HG03520 (cell line): ENCODE data around the gene LRRC45.
"Not testable (repeated sequence)": the region's sequence is repeated elsewhere in the genome, so short reads cannot be mapped to it uniquely, and the experiment has no call there.

Source experiments
- ATAC-seq: cut with Tn5 transposase; IDR thresholded peaks from one replicate; pipeline ENCODE4 v1.9.1; 2021; ENCODE audit warnings: mild to moderate bottlenecking, moderate library complexity; ENCODE audit not compliant: unreplicated experiment

LRRC45 gene

GRCh38 chr17:82022981-82023446 is at the start of gene LRRC45:
TSS of gene LRRC45 (plus strand) at chr17:82023305. CDS start at chr17:82023644, 339 bp downstream.
- ATAC-seq, result peak; percentile 78

- ATAC-seq, result no peak
Observed at GRCh38 chr17:81973432-81973831, 49.7 kb upstream of the LRRC45 start.

DNA sequence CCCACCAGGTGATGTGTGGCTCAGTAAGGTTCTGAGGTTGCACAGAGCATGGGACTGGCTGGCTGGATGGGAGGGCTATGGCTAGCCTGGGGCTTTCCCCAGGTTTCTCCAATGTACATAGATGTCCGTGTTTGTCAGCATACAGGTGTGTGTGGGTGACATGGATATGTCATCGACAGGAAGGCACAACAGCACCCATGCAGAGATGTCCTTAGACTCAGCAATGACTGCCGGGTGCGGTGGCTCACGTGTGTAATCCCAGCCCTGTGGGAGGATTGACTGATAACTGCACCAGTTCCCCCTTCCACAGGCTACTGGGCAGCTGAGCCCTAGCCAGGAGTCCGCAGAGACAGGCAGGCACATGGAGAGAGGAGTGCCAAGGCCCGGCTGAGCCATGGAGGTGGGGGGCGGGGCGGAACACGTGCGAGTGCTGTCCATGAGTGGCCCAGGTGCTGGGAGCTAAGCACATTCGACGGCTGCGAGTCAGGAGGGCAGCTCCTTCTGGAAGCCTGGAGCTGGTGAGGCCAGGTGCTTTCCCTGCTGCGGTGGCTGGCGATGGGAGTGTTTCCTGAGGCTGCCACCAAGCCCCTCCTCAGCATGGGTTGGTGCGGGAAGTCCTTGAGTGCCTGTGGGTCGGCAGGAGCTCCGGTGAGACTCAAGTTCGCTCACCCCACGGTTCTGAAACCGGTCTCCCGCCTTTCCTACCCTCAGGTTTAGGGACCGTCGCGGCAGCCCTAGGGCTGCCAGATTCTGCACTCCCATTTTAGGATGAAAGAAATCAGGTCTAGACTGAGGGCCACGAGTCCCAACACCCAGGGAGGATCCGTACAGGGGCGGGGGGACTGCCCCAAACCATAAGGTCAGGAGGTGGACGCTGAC is 46.5 kb upstream of the LRRC45 start:
- ATAC-seq, result peak; percentile 2

- peak; percentile 72 for ATAC-seq
Observed at GRCh38 chr17:81977211-81977808, 45.8 kb upstream of the LRRC45 start, which contains the start of gene ASPSCR1. TSS of gene ASPSCR1 (plus strand) at chr17:81977629. CDS start at chr17:81977647, 18 bp downstream.

DNA sequence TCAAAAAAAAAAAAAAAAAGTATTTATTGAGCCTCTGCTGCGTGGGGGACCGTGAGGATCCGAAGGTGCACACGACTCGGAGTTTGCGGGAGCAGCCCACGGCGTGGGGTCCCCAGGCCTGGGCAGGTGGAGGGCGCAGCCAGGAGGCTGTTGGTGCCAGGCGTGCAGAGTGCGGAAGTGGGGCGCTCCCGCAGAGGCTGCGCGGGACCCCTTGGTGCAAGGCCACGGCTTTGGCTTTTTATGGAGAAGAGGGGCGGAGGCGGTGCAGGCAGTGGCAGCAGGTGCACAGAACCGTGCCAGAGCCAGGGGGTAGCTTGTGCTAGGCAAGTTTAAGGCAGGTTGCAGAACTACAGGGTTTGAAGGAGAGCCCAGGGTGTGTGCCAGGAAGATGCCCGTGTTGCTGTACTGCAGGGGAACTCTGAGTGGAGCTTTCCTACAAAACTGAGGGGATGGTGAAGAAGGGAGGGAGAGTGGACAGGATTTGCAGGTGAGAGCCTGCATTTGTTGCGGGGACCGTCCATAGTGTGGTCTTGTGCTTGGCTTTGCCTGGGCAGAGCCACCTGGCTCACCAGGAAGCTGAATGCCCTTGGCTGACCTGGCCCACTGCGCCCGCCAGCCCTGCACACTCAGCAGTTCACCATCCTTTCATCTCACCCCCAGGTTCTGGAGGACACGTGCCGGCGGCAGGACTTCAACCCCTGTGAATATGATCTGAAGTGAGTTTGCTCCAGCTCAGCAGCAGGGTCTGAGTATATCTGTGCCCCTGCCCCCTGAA is 44.4 kb upstream of the LRRC45 start:
- no peak for ATAC-seq

DNA sequence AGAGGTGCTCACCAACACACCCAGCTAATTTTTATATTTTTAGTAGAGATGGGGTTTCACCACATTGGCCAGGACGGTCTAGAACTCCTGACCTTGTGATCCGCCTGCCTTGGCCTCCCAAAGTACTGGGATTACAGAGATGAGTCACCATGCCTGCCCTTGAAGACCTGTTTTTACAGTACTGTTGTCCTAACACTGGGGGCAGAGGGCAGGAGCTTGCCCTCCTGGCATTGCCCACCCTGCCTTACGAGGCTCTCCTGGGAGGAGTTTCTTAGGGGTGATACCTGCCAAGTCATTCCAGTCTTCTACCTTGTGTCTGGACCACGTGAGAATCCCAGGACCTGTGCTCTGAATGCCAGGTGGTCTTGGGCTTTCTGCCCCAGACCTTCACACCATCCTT is 43.0 kb upstream of the LRRC45 start:
- no peak for ATAC-seq

- no peak for ATAC-seq
Observed at GRCh38 chr17:81980707-81981343, 42.3 kb upstream of the LRRC45 start.

DNA sequence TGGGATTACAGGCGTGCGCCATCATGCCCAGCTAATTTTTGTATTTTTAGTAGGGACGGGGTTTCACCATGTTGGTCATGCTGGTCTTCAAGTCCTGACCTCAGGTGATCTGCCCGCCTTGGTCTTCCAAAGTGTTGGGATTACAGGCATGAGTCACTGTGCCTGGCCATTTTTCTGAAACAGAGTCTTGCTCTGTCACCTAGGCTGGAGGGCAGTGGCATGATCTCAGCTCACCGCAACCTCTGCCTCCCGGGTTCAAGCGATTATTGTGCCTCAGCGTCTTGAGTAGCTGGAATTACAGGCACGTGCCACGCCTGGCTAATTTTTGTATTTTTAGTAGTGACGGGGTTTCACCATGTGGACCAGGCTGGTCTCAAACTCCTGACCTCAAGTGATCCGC is 41.6 kb upstream of the LRRC45 start:
- ATAC-seq, result not testable (repeated sequence)

- no peak for ATAC-seq
Observed at GRCh38 chr17:81983011-81983638, 40.0 kb upstream of the LRRC45 start.

DNA sequence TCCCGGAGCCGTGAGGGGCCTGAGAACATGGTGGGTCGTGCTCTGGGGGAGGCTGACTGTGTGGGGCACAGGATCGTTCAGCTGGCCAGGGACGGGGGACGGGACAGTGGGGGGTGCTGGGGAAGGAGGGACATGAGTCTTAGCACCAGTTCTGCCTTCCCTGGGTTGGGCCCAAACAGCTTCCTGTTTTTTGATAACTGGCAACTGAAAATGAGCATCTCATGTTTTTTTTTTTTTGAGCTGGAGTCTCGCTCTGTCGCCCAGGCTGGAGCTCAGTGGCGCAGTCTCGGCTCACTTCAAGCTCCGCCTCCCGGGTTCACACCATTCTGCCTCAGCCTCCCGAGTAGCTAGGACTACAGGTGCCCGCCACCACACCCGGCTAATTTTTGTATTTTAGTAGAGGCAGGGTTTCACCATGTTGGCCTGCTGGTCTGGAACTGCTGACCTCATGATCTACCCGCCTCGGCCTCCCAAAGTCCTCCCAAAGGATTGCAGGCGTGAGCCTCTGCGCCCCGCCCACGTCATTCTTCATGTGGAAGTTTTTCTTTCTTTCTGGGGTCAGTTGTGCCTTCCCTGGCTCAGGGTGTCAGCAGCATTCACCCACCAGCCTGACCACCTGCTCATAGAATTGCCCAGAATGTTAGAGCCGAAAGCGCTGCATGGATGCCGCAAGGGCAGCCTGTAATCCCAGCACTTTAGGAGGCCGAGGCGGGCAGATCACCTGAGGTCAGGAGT is 39.3 kb upstream of the LRRC45 start:
- ATAC-seq, result no peak

DNA sequence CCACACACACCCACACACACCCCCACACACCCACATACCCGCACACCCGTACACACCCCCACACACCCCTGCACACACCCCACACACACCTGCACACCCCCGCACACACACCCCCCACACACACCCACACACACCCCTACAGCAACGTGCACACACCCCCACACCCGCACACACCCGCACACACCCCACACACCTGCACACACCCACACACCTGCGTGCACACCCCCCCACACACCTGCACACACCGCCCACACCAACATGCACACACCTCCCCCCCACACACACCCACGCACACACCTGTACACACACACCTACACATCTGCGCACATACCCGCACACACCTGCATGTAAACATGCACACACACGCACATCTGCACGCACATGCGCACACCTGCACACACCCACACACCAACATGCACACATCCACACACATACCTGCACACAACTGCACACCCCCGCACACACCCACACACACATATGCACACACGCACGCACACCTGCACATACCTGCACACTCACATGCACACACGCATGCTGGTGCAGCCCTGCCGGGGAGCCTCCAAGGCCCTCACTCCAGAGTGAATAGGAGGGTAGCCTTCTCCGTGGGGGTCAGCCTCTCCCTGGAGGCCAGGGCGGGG is 38.2 kb upstream of the LRRC45 start:
- ATAC-seq, result no peak

DNA sequence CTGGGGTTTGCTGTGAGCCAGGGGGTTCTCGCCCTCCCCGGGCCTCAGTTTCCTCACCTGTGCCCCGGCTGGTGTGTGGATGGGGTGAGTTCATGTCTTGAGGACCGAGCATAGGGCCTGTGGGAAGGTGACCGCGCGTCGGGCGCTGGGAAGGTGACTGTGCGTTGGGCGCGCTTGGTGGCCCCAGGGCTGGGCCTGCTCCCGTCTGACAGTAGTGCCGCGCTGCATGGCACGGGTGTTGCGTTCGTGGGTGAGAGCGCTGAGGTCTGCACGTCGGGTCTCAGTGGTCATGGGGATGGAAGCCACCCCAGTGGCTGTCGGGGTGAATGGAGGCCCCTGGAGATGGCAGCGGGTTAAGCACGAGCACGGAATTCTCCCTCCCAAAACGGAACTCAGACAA is 36.5 kb upstream of the LRRC45 start:
- no peak for ATAC-seq

DNA sequence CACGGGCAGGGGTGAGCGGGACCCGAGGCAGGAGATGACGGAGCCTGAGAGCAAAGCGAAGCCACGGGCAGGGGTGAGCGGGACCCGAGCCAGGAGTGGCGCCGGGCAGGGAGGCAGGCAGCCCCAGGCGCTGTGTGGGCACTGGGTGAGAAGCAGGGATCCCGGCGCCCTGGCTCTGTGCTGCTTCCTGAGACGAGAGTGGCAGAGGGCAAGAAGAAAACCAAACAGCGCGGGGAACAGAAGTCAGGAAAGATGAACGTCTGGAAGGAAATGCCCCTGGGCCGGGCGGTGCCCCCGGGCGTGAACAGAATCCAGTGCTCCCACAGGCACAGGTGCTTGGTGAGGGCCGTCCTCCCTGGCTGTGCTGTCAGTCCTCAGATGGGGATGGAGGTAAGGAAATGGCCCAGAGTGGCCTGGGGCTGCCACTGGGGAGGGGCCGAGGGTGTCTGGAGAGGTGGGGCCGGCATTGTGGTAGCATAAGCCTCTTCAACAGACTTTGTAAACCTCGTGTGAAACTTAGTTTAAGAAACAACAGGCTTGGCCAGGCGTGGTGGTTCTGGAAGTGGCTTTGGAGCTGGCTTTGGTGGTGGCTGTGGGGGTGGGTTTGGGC is 35.8 kb upstream of the LRRC45 start:
- ATAC-seq, result no peak

GRCh38 chr17:81990836-81991683 is 32.0 kb upstream of the LRRC45 start:
- no peak for ATAC-seq

DNA sequence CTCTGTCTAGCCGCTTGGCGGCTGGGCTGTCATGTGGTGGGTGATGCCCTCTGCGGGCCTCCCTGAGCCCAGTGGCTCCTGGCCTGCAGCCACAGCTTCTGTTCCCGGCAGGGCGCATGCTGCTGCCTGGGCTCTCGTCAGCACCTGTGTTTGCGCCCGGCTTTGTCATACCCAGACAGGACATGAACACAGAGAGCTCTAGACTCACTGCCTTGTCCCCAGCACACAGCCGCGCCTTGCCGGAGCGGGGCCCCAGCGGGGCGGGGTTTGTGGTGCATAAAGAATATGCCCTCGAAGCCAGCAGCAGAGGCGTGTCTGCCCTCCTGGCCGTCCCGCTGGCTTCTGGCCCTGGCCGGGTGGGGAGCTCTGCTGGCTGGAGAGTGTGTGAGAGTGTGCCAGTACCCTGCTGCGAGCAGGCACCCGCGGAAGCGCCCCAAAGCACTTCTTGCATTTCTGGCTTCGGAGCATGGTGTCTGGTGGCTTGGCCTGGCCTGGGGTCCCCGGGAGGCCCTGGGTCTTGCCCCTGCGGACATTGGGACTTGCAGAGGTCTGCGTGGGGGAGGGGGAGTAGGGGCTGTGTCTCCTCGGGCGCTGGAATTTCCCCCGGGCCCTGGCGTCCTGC is 31.3 kb upstream of the LRRC45 start:
- no peak for ATAC-seq

- ATAC-seq, result no peak
Observed at GRCh38 chr17:81992306-81993102, 30.6 kb upstream of the LRRC45 start.
